HCT116 (cell line): Measurements from ENCODE around the gene RBM33.

ENCODE experiments used
- ATF3 ChIP-seq: IDR thresholded peaks from 2 replicates; pipeline ENCODE4 v1.6.1; 2012
- CTCF ChIP-seq, 3 experiments: fragments of 200-600 bp in 1 of 3; sonication (generic) in 1 of 3; IDR thresholded peaks in 2 of 3; conservative IDR thresholded peaks in 1 of 3; 2 replicates each; pipeline ENCODE4 v1.5.1; 2012 to 2017; ENCODE audit warnings: low read depth in 2 of 3, low read length in 2 of 3, antibody characterized with exemption in 1 of 3, borderline replicate concordance in 1 of 3, control low read depth in 1 of 3, mild to moderate bottlenecking in 1 of 3, mixed read lengths in 1 of 3, mixed run types in 1 of 3, moderate library complexity in 1 of 3; ENCODE audit not compliant: insufficient read depth in 1 of 3
- EZH2 ChIP-seq: fragments of 200-600 bp; sonication (generic); IDR thresholded peaks from 2 replicates; pipeline ENCODE4 v1.6.1; 2017; ENCODE audit warnings: antibody characterized with exemption, mixed run types
- EZH2phosphoT487 ChIP-seq: fragments of 200-600 bp; IDR thresholded peaks from 2 replicates; pipeline ENCODE4 v1.6.1; 2018; ENCODE audit warnings: antibody characterized with exemption, borderline replicate concordance
- JUND ChIP-seq: IDR thresholded peaks from 2 replicates; pipeline ENCODE4 v1.6.1; 2012
- POLR2A ChIP-seq: IDR thresholded peaks from 2 replicates; pipeline ENCODE4 v1.7.0; 2011; ENCODE audit warnings: borderline replicate concordance; ENCODE audit not compliant: insufficient read depth, insufficient read length; ENCODE audit errors: extremely low read depth
- POLR2AphosphoS5 ChIP-seq: IDR thresholded peaks from 2 replicates; pipeline ENCODE4 v1.6.1; 2011; ENCODE audit warnings: mild to moderate bottlenecking, low read depth, low read length, moderate library complexity
- REST ChIP-seq: IDR thresholded peaks from 2 replicates; pipeline ENCODE4 v1.6.1; 2012; ENCODE audit warnings: low read depth
- SP1 ChIP-seq: IDR thresholded peaks from 2 replicates; pipeline ENCODE4 v1.6.1; 2012; ENCODE audit warnings: low read depth
- ZFX ChIP-seq: fragments of 450-650 bp; IDR thresholded peaks from 2 replicates; pipeline ENCODE4 v1.6.1; 2017
- ZNF274 ChIP-seq: fragments of 200-500 bp; sonication (Bioruptor generic); IDR thresholded peaks from 2 replicates; pipeline ENCODE4 v1.6.1; 2014; ENCODE audit warnings: mild to moderate bottlenecking, low read depth, low read length, inconsistent platforms

GRCh38 chr7:155721056-155721455, 76.6 kb downstream of the RBM33 start:
- no peak for TF ChIP-seq POLR2A
- no peak for TF ChIP-seq JUND
- TF ChIP-seq ATF3 = no peak
- TF ChIP-seq ZFX = no peak
- TF ChIP-seq REST = no peak
- no peak for TF ChIP-seq CTCF (IDR thresholded peaks at IDR 0.05 in 2 of 3, conservative IDR thresholded peaks at IDR 0.05 in 1 of 3; ENCODE audit: borderline replicate concordance in 1 of 3, insufficient read depth in 1 of 3, low read depth in 2 of 3, low read length in 2 of 3)
- TF ChIP-seq EZH2phosphoT487 = no peak
- no peak for TF ChIP-seq POLR2AphosphoS5
- no peak for TF ChIP-seq EZH2
- TF ChIP-seq ZNF274 = no peak
- TF ChIP-seq SP1 = no peak
